A673 (cell line): ENCODE data around the gene SPEG. TPM values are rescaled to one million over a fixed set of nuclear protein-coding genes. Genes with fewer than 3 reads are reported as not detected.

Experiments
- BruUV-seq: library from RNA; stranded (reverse); fragments of 400-500 nt; replicated peaks from 2 replicates; lab custom pipeline; 2021; lab: Mats Ljungman, UMichigan
- CTCF ChIA-PET: fragments of 300-600 bp; sonication (Branson Sonifier 250); formaldehyde crosslinking; loops from one replicate; lab custom pipeline; 2022; ENCODE audit warnings: antibody characterized with exemption; lab: Charles Lee
- POLR2A ChIA-PET: fragments of 300-600 bp; sonication (Branson Sonifier 250); formaldehyde crosslinking; loops from one replicate; lab custom pipeline; 2022; ENCODE audit warnings: antibody characterized with exemption; ENCODE audit not compliant: low non-redundant PET; lab: Charles Lee
- DNase-seq: peaks from one replicate; pipeline ENCODE4 v3.0.0-alpha.2; 2015; ENCODE audit warnings: low spot score
- H3K27ac ChIP-seq: fragments of 200-600 bp; sonication (generic); 2 replicates; pipeline ENCODE4 v1.5.1; 2016; ENCODE audit warnings: mixed run types, low read depth, mild to moderate bottlenecking, mixed read lengths, antibody characterized with exemption, low read length; ENCODE audit not compliant: poor library complexity, severe bottlenecking
- H3K27me3 ChIP-seq: fragments of 200-600 bp; sonication (generic); replicated peaks from 2 replicates; pipeline ENCODE4 v1.6.1; 2017; ENCODE audit warnings: mixed run types, low read depth, mild to moderate bottlenecking, mixed read lengths, antibody characterized with exemption, low read length; ENCODE audit not compliant: insufficient read depth, poor library complexity
- H3K36me3 ChIP-seq: fragments of 200-600 bp; sonication (generic); 2 replicates; pipeline ENCODE4 v1.6.1; 2016; ENCODE audit warnings: mixed run types, mild to moderate bottlenecking, mixed read lengths, antibody characterized with exemption, low read length; ENCODE audit not compliant: insufficient read depth, poor library complexity, severe bottlenecking
- H3K4me1 ChIP-seq: fragments of 200-600 bp; sonication (generic); 2 replicates; pipeline ENCODE4 v1.6.1; 2017; ENCODE audit warnings: mixed run types, mild to moderate bottlenecking, mixed read lengths, antibody characterized with exemption, low read length; ENCODE audit not compliant: insufficient read depth, poor library complexity, severe bottlenecking
- H3K4me3 ChIP-seq: fragments of 200-600 bp; sonication (generic); 2 replicates; pipeline ENCODE4 v1.5.1; 2016; ENCODE audit warnings: low read depth, mixed run types, mild to moderate bottlenecking, mixed read lengths, low read length; ENCODE audit not compliant: poor library complexity, severe bottlenecking
- H3K9me3 ChIP-seq: fragments of 200-600 bp; sonication (generic); 2 replicates; pipeline ENCODE4 v1.6.1; 2016; ENCODE audit warnings: mixed run types, low read depth, mild to moderate bottlenecking, mixed read lengths, antibody characterized with exemption, low read length; ENCODE audit not compliant: poor library complexity, severe bottlenecking
- EZH2 ChIP-seq: fragments of 200-600 bp; sonication (generic); IDR thresholded peaks from 2 replicates; pipeline ENCODE4 v1.6.1; 2017; ENCODE audit warnings: borderline replicate concordance, low read depth, mild to moderate bottlenecking, mixed read lengths, antibody characterized with exemption, low read length; ENCODE audit not compliant: poor library complexity, severe bottlenecking
- intact Hi-C: fragments of 100-400 bp; cut with micrococcal nuclease; formaldehyde crosslinking; loops from one replicate; pipeline ENCODE4 v1.10.0; 2022; ENCODE audit not compliant: unreplicated experiment
- total RNA-seq: library from RNA; stranded (reverse); gene quantifications from 2 replicates; pipeline ENCODE4 v1.2.3, GENCODE V29; 2021
- TF ChIP-seq, protein P1 (sequence below): fragments of 300-800, 200-600 bp; sonication (generic); conservative IDR thresholded peaks from 2 replicates; pipeline ENCODE4 v1.5.1; 2017; ENCODE audit warnings: low read depth, mild to moderate bottlenecking, antibody characterized with exemption, low read length, moderate library complexity, mixed read lengths

SPEG gene
- total RNA-seq, 1 experiment from 2014 or later: 8.4 TPM

GRCh38 chr2:219469186-219469724, 34.6 kb downstream of the SPEG start:
- BruUV-seq: no TSS peak
- CTCF ChIA-PET: no interaction called here
- Histone ChIP-seq H3K4me3 (no peak overlapping the region), H3K36me3 (no peaks in the 10 kb centered on the region), H3K9me3 (no peaks in the 10 kb centered on the region), H3K4me1 (no peaks in the 10 kb centered on the region), H3K27ac (no peak overlapping the region), H3K27me3 (no peaks in the 10 kb centered on the region)
- intact Hi-C loops: no loop called here
- POLR2A ChIA-PET: interaction anchor here (0.5 kb wide), 1 partner anchor 8 kb away, joined by 8 read pairs; no protein-coding TSS in a partner anchor
- DNase-seq: no peak
- TF ChIP-seq, protein P1, sequence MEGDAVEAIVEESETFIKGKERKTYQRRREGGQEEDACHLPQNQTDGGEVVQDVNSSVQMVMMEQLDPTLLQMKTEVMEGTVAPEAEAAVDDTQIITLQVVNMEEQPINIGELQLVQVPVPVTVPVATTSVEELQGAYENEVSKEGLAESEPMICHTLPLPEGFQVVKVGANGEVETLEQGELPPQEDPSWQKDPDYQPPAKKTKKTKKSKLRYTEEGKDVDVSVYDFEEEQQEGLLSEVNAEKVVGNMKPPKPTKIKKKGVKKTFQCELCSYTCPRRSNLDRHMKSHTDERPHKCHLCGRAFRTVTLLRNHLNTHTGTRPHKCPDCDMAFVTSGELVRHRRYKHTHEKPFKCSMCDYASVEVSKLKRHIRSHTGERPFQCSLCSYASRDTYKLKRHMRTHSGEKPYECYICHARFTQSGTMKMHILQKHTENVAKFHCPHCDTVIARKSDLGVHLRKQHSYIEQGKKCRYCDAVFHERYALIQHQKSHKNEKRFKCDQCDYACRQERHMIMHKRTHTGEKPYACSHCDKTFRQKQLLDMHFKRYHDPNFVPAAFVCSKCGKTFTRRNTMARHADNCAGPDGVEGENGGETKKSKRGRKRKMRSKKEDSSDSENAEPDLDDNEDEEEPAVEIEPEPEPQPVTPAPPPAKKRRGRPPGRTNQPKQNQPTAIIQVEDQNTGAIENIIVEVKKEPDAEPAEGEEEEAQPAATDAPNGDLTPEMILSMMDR: no peak
- no peak for TF ChIP-seq EZH2

DNA sequence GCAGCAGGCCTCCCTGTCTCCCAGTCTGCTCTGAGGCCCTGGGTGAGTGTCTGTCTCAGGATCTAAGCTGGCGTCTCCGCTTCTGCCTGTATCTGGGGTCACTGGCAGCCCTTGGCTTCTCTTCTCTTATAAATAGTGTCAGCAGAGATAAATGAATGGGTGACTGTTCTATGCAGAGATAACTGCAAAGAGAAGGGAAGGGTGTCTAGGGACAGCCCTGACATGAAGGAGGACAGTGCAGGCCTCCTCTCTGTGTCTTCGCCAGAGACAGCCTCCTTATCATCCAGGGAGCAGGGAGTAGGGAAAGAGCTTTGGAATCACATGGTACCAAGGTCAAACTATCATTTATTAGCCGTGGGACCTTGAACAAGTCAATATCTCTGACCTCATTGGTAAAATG, 35.8 kb downstream of the SPEG start:
- CTCF ChIA-PET: no interaction called here
- Histone ChIP-seq H3K9me3 (no peaks in the 10 kb centered on the region), H3K27ac (no peak overlapping the region), H3K4me1 (no peaks in the 10 kb centered on the region), H3K4me3 (no peak overlapping the region), H3K36me3 (no peaks in the 10 kb centered on the region), H3K27me3 (no peaks in the 10 kb centered on the region)
- POLR2A ChIA-PET: interaction anchor here (0.6 kb wide), 1 partner anchor 59 kb away, joined by 3 read pairs; no protein-coding TSS in a partner anchor
- intact Hi-C loops: no loop called here
- BruUV-seq: no TSS peak
- TF ChIP-seq, protein P1: no peak
- no peak for TF ChIP-seq EZH2
- no peak for DNase-seq

- TF ChIP-seq, protein P1: no peak
- TF ChIP-seq EZH2: no peak
- no peaks in the 10 kb centered on the region for H3K4me1 ChIP-seq
- H3K27ac ChIP-seq: no peak overlapping the region
- no peak overlapping the region for H3K4me3 ChIP-seq
- no peaks in the 10 kb centered on the region for H3K36me3 ChIP-seq
- DNase-seq: no peak
- intact Hi-C loops: no loop called here
- no peaks in the 10 kb centered on the region for H3K27me3 ChIP-seq
- BruUV-seq: no TSS peak
- CTCF ChIA-PET: no interaction called here
- POLR2A ChIA-PET: no interaction called here
- no peaks in the 10 kb centered on the region for H3K9me3 ChIP-seq
Observed at GRCh38 chr2:219471476-219472371, 37.1 kb downstream of the SPEG start.
